H54 (cell line): Measurements from ENCODE around the gene STXBP1.
"Not testable (repeated sequence)": the region's sequence is repeated elsewhere in the genome, so short reads cannot be mapped to it uniquely, and the experiment has no call there.

Experiments
- DNase-seq: peaks from one replicate; pipeline ENCODE4 v3.0.0; 2011; ENCODE audit warnings: low spot score, mixed read lengths; ENCODE audit not compliant: insufficient read length
- FAIRE-seq: peaks from 3 replicates; lab custom pipeline; 2011; peaks lifted over from hg19 to GRCh38; lab: Jason Lieb, UNC
- POLR2A ChIP-seq: IDR thresholded peaks from 2 replicates; pipeline ENCODE4 v1.6.1; 2011; ENCODE audit warnings: low read depth, mild to moderate bottlenecking, low read length

The STXBP1 gene

DNA sequence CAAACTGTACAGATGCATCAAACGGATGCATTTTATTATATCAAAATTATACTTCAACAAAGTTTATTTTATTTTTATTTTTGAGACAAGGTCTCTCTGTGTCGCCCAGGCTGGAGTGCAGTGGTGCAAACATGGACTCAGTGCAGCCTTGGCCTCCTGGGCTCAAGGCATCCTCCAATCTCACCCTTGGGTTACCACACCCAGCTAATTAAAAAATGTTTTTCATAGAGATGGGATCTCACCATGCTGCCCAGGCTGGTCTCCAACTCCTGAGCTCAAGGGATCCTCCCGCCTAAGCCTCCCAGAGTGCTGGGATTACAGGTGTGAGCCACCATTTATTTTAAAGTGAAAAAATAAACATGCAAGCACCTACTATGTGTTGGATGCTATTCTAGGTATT, 40.1 kb upstream of the STXBP1 start:
- FAIRE-seq: no peak

DNA sequence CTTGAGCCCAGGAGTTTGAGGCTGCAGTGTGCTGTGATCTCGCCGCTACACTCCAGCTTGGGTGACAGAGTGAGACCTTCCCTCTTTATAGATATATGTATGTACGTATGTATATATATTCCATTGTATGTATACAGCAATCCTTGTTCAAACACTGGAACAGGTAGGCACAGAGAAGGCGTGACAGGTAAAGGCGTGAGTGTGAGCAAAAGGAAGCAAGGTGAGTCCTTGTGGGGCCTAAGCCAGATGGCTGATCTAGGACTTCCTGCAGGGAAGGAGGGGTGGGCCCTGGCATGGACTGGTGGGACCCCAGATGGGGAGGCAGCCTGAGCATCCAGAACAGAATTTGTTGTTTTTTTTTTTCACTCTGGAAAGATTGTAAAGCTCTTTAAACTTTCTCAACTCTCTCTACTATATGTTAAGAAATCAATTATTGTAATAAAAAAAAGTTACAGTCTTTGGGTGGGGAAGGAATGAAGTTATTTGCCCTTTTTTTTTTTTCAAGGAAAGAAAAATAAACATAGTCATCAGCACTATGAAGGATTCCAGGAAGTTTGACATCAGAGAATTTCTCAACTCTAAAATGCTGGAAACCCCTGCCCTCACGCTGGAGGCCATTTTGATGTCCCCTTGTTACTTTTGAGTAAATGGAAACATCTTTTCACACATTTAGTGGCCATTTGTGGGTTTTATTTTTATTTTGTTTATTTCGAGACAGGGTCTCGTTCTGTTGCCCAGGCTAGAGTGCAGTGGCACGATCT, 38.9 kb upstream of the STXBP1 start:
- TF ChIP-seq POLR2A: no peak
- no peak for FAIRE-seq
- DNase-seq: no peak

More for the DNA sequence above, 40.1 kb upstream of the STXBP1 start:
- no peak for TF ChIP-seq POLR2A
- DNase-seq: no peak

DNA sequence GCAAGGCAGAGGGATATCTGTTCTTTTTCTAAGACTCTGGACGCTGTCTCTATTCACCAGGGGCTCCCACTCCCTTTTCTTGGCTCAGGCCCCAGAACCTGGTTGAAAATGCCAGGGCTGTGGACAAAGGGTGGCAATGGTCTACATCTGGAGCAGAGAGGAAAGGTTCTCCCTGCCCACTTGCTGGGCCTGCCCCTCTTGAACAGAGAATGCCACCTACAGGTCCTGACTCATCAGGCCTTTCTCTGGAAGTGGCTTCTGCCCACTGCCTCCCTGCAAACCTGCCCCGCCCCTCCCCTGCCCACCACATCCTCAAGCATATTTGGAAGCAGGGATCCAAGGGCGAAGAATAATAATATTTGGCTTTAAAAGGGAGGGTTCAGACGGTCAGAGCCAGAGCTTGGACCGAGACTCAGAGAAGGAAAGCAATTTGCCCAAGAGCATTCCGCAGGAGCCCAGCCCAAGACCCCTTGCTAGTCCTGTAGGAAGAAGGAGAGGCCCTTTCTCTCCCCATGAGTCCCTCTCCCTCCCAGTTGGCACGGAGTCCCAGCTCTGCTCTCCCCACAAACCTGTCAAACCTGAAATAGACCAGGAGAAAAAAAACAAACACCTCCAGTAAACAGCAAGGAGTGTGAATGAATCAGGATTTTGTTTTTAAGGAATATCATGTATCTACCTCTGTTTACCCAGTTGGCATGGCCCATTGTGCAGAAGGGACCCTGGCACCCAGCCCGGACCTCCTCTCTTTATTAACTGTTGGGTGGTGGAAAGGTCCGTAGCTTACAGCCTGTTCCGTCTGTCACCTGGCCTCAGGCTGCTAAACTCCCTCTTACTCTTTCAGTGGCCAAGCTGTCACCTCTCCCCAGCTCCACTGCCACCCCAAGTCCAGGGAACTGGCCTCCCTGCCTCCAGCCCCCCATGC, 37.7 kb upstream of the STXBP1 start:
- FAIRE-seq (peak; percentile 50), DNase-seq (peak; percentile 96)
- no peak for TF ChIP-seq POLR2A

DNA sequence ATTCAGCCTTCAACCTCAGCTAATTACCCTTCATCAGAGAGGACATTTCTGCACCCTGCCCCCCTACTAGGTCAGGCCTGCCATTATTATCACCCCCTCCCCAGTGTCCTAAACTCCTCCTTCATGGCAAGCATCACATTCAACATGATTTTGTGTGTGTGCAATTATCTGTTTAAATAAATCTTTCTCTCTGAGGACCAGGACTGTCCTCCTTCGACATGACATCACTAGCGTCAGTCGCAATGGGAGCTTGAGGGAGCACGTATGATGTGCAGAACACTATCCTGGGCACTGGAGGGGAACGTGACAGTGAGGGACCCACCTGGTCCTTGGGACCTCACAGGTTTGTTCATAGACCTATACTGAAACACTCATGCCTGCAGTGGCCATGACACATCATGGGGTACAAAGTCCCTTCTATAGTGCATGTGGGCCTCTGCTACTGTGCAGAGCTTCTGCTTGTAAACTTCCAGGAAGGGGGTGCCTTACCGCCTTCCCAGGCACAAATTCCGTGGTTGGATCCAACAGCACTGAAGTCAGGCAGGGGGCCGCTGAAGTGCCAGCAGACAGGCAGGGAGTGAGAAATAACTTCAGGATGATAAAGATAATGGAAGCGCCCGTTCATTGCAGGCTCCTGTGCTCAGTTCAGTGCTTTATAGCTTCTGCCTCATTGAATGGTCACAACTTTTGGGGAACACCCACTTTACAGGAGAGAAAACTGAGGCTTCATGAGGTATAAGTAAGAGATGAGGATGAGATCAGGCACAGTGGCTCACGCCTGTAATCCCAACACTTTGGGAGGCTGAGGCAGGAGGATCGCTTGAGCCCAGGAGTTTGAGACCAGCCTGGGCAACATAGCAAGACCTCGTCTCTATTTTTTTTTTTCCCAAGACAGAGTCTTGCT, 36.0 kb upstream of the STXBP1 start:
- FAIRE-seq: no peak
- DNase-seq: no peak
- TF ChIP-seq POLR2A: no peak

DNA sequence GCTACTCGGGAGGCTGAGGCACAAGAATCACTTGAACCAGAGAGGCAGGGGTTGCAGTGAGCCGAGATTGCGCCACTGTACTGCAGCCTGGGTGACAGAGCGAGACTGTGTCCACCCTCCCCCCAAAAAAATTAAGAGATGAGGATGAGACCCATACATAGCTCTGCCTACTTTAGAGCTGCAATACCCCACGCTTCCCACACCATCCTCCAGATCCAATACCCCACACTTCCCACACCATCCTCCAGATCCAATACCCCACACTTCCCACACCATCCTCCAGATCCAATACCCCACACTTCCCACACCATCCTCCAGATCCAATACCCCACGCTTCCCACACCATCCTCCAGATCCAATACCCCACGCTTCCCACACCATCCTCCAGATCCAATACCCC, 34.9 kb upstream of the STXBP1 start:
- not testable (repeated sequence) for DNase-seq, FAIRE-seq

DNA sequence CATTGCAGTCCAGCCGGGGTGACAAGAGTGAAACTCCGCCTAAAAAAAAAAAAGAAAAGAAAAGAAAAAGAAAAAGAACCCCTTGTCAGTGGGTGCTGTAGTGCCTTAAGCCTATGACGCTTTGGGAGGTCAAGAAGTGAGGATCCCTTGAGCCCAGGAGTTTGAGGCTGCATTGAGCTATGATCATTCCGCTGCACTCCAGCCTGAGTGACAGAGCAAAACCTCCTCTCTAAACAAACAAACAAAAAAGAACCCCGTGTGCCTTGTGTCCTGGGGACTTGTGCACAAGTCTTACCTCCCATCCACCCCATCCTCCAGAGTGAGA, 33.5 kb upstream of the STXBP1 start:
- no peak for TF ChIP-seq POLR2A
- DNase-seq (no peak), FAIRE-seq (no peak)

DNA sequence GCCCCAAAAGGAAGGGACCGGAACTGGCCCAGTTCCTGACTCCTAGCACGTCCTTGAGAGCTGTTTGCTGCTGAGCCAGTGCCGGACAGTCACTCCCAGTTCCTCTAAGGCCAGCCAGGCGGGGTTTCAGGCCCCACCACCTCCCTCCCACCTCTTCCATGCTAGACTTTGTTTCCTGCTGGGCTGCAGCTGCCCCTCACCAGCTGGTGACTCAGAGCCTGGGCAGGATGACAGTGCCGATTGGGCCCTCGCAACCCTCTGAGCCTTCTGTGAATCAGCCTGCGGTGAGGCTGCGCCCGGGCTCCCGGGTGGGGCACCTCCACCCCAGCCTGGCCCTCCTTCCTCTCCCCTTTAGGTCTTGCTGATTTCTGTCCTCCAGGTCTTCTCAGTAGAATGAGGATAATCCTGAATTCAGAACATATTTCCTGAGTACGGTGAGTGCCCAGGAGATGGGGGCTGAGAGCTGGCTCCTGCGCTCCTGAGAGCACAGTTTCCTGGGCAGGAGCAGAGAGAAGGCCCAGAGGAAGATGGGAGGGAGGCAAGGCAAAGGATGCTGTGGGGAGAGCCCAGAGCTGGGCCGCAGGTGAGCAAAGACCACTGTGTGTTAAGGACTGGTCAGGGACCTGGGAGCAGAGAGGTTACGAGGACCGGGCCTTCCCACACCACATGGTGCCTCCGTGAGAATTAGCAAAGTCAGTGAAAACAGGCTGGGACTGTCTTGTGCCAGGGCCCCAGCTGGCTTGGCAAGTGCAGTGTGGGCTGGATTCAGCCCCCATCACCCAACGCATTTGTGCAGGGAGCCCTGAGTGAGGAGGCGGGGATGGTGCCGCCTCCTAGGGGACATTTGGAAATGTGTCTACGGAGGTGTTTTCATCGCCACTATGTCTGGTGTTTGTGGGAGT, 32.9 kb upstream of the STXBP1 start:
- peak; percentile 93 for FAIRE-seq
- peak; percentile 98 for DNase-seq
- peak; percentile 65 for TF ChIP-seq POLR2A

DNA sequence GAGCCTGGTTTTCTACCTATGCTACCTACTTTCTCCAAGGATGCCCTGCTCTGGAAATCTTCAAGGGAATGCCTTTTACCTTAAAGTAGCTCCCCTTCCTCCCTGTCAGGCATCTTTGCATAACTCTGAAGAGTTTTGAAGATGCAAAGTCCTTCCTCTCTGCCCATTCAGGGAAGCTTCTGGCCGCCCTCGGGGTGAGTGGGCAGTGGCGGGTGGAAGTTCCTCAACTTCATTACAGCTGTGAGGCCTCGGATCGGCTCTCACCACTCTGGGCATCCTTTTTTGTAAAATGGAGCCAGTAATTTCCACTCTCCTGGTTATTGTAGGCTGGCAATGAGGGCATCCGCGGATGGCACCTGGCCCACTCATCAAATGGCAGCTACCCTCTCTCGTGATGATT, 31.7 kb upstream of the STXBP1 start:
- FAIRE-seq: no peak
- TF ChIP-seq POLR2A: no peak
- no peak for DNase-seq

DNA sequence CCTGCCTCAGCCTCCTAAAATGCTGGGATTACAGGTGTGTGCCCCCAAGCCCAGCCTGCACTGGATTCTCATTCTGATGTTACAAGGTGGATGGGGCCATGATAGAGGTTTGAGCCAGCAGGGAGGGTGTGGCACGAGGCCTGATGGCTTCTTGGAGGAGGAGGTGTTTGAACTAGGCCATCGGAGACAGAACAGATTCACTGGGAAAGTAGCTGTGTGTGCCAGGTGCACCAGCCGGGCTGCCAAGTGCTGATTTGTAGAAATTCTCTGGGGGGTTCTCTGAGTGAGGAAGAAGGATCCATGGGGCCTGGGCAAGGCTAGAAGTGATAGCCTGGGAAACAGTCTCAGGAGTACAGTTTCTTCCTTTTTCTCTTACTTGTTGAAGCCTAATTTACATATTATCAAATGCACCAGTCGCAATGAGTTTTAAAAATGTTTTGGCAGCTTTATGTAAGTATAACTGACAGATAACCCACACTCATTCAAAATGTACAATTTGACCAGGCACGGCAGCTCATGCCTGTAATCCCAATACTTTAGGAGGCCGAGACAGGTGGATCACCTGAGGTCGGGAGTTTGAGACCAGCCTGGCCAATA, 31.1 kb upstream of the STXBP1 start:
- DNase-seq: no peak
- no peak for FAIRE-seq
- TF ChIP-seq POLR2A: no peak

DNA sequence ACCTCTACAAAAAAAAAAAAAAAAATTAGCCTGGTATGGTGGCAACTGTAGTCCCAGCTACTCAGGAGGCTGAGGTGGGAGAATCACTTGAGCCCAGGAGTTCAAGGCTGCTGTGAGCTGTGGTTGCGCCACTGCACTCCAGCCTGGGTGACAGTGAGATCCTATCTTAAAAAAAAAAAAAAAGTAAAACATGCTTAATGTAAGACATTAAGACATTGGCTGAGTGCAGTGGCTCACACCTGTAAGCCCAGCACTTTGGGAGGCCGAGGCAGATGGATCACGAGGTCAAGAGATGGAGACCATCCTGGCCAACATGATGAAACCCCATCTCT, 27.6 kb upstream of the STXBP1 start:
- not testable (repeated sequence) for FAIRE-seq, DNase-seq

DNA sequence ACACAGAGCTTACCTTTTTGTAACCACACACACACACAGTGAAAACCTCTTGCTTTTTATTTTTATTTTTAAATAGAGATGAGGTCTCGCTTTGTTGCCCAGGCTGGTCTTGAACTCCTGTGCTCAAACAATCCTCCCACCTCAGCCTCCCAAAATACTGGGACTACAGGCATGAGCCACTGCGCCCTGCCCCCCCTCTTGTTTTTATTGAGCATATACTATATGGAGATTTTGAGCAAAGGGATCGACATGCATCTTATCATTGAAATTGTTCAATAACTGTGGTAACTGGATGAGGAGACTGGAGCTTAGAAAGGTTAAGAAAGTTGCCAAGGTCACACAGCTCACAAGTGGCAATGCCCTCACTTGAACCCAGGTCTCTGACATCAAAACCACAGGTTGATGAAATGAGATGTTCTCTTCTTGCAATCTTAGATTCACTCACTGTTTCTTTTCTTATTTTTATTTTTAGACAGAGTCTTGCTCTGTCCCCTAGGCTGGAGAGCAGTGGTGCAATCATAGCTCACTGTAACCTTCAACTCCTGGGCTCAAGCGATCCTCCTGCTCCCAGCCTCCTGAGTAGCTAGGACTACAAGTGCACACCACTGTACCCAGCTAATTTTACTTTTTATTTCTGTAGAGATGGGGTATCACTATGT, 26.8 kb upstream of the STXBP1 start:
- FAIRE-seq: no peak
- DNase-seq: no peak
- no peak for TF ChIP-seq POLR2A

DNA sequence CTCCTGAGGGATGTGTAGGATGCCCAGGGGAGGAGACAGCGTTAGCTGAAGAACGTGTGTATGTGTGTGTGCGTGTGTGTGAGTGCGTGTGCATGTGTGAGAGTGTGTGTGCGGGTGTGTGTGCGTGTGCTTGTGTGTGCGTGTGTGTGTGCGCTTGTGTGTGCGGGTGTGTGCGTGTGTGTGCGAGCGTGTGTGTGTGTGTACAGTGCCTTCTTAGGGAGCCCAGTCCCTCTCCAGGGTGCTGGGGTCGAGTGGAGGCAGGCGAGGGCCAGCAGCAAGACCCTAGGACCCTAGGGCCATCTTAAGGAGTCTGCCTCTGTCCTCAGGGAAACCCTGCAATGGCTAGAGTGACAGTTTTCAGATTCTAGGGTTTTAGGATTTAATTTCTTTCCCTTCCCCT, 26.0 kb upstream of the STXBP1 start:
- FAIRE-seq: no peak
- no peak for TF ChIP-seq POLR2A
- DNase-seq: no peak
